ENCODE results near the gene IFI44.

Gene IFI44

GRCh38 chr1:78607334-78607927 is 42.2 kb upstream of the IFI44 start (continued):
- TF ChIP-seq ZNF280D (tag by site-specific recombination; IDR thresholded peaks at IDR 0.05) (no peak), KLF10 (tag by site-specific recombination; IDR thresholded peaks at IDR 0.05) (no peak), ZNF366 (tag by site-specific recombination; conservative IDR thresholded peaks at IDR 0.05) (no peak), ZBTB17 (tag by site-specific recombination; IDR thresholded peaks at IDR 0.05) (no peak), ZNF302 (tag by site-specific recombination; IDR thresholded peaks at IDR 0.05; ENCODE audit: low read depth) (no peak)

GRCh38 chr1:78607944-78608343 is 41.7 kb upstream of the IFI44 start:
- TF ChIP-seq PRDM6 (tag by site-specific recombination; IDR thresholded peaks at IDR 0.05) (no peak), ZNF544 (tag by site-specific recombination; IDR thresholded peaks at IDR 0.05) (no peak), ZNF791 (tag by site-specific recombination; IDR thresholded peaks at IDR 0.05) (no peak), ZNF266 (tag by site-specific recombination; IDR thresholded peaks at IDR 0.05; ENCODE audit: low read depth) (no peak), ZNF776 (tag by site-specific recombination; IDR thresholded peaks at IDR 0.05; ENCODE audit: borderline replicate concordance) (no peak), ZNF513 (tag by site-specific recombination; IDR thresholded peaks at IDR 0.05) (no peak), ZNF747 (tag by site-specific recombination; IDR thresholded peaks at IDR 0.05) (no peak), ZNF398 (tag by site-specific recombination; IDR thresholded peaks at IDR 0.05) (no peak), ZNF302 (tag by site-specific recombination; IDR thresholded peaks at IDR 0.05; ENCODE audit: low read depth) (no peak), ZNF701 (tag by site-specific recombination; IDR thresholded peaks at IDR 0.05) (no peak), ZNF394 (tag by site-specific recombination; IDR thresholded peaks at IDR 0.05; ENCODE audit: borderline replicate concordance) (no peak), ZNF433 (tag by site-specific recombination; IDR thresholded peaks at IDR 0.05; ENCODE audit: low read depth) (no peak), ZBTB49 (tag by site-specific recombination; IDR thresholded peaks at IDR 0.05; ENCODE audit: low read depth) (no peak), ZNF114 (tag by site-specific recombination; IDR thresholded peaks at IDR 0.05) (no peak), SETDB1 (IDR thresholded peaks at IDR 0.05; ENCODE audit: insufficient read length, low read length) (no peak), ZNF558 (tag by site-specific recombination; IDR thresholded peaks at IDR 0.05) (no peak)
- ChIA-PET POLR2A (no interaction called here), CTCF (interaction anchor here (0.6 to 4.1 kb wide), 9 partner anchors 9 to 1180 kb away, joined by 3 to 50 read pairs (median 3); no protein-coding TSS in a partner anchor)
- no peaks in the 10 kb centered on the region for H3K4me1 ChIP-seq (ENCODE audit: control insufficient read depth, insufficient read depth, low read length)
- H3K9me3 ChIP-seq (ENCODE audit: control insufficient read depth, insufficient read depth, low read depth, low read length), result no peaks in the 10 kb centered on the region
- H3K36me3 ChIP-seq (ENCODE audit: control insufficient read depth in 2 of 2, insufficient read depth in 1 of 2, low read length in 2 of 2), result no peaks in the 10 kb centered on the region
- H3K27ac ChIP-seq (ENCODE audit: extremely low read depth, low read depth, low read length), result no peak overlapping the region
- H3K4me3 ChIP-seq (ENCODE audit: low read depth, low read length), result no peak overlapping the region

All from HEK293 (cell line).